IMR-90 (cell line): ENCODE measurements around the gene PLTP. TPM values are rescaled to one million over a fixed set of nuclear protein-coding genes. Genes with fewer than 3 reads are reported as not detected.

Experiments used
- ATAC-seq: fragments of 200-7000 bp; cut with Tn5 transposase; 2 replicates; pipeline ENCODE4 v1.9.1; 2020; ENCODE audit warnings: low read depth, mild to moderate bottlenecking, moderate library complexity
- BruUV-seq: library from RNA; stranded (reverse); fragments of 400-500 nt; replicated peaks from 2 replicates; lab custom pipeline; 2021; lab: Mats Ljungman, UMichigan
- CTCF ChIA-PET: fragments of 300-600 bp; formaldehyde crosslinking; extraction: SDS; loops from one replicate; lab custom pipeline; 2021; ENCODE audit warnings: antibody characterized with exemption; lab: Yijun Ruan, JAX
- POLR2A ChIA-PET: fragments of 300-600 bp; sonication (Branson Sonifier 250); formaldehyde crosslinking; loops from one replicate; lab custom pipeline; 2022; ENCODE audit warnings: antibody characterized with exemption; ENCODE audit not compliant: unreplicated experiment; lab: Charles Lee
- DNase-seq: peaks from one replicate; pipeline ENCODE4 v3.0.0; 2013
- H2AFZ ChIP-seq: replicated peaks from 2 replicates; pipeline ENCODE3; 2013; ENCODE audit warnings: low read length, mild to moderate bottlenecking; ENCODE audit not compliant: poor library complexity
- H2AK5ac ChIP-seq: 2 replicates; pipeline ENCODE4 v1.6.1; 2013; ENCODE audit warnings: low read depth, low read length, inconsistent platforms
- H2AK9ac ChIP-seq: replicated peaks from 2 replicates; pipeline ENCODE3; 2013; ENCODE audit warnings: mild to moderate bottlenecking, low read depth, low read length, moderate library complexity; ENCODE audit not compliant: poor library complexity
- H2BK120ac ChIP-seq: 2 replicates; pipeline ENCODE4 v1.6.1; 2013; ENCODE audit warnings: low read depth, low read length, inconsistent platforms
- H2BK15ac ChIP-seq: 3 replicates; pipeline ENCODE4 v1.6.1; 2013; ENCODE audit warnings: low read depth, low read length, inconsistent platforms
- H2BK20ac ChIP-seq: 2 replicates; pipeline ENCODE4 v1.6.1; 2013; ENCODE audit warnings: low read depth, mild to moderate bottlenecking, inconsistent platforms, low read length, moderate library complexity
- H2BK5ac ChIP-seq: 2 replicates; pipeline ENCODE4 v1.6.1; 2013; ENCODE audit warnings: mild to moderate bottlenecking, low read depth, low read length, inconsistent platforms; ENCODE audit not compliant: poor library complexity, severe bottlenecking
- H3K14ac ChIP-seq: replicated peaks from 2 replicates; pipeline ENCODE4 v1.6.1; 2013; ENCODE audit warnings: low read depth, low read length, inconsistent platforms
- H3K18ac ChIP-seq: 2 replicates; pipeline ENCODE4 v1.6.1; 2013; ENCODE audit warnings: low read depth, low read length, control low read depth
- H3K23ac ChIP-seq: 2 replicates; pipeline ENCODE4 v1.6.1; 2013; ENCODE audit warnings: low read depth, low read length, inconsistent platforms
- H3K27ac ChIP-seq: 2 replicates; pipeline ENCODE4 v1.5.1; 2013; ENCODE audit warnings: mild to moderate bottlenecking, control low read depth, low read length; ENCODE audit not compliant: insufficient read depth
- H3K27me3 ChIP-seq: 2 replicates; pipeline ENCODE4 v1.6.1; 2013; ENCODE audit warnings: low read length; ENCODE audit not compliant: control insufficient read depth, insufficient read depth
- H3K36me3 ChIP-seq: 2 replicates; pipeline ENCODE4 v1.6.1; 2013; ENCODE audit warnings: low read length, mixed read lengths; ENCODE audit not compliant: control insufficient read depth, insufficient read depth
- H3K4ac ChIP-seq: 2 replicates; pipeline ENCODE4 v1.6.1; 2013; ENCODE audit warnings: low read depth, low read length, inconsistent platforms
- H3K4me1 ChIP-seq: 2 replicates; pipeline ENCODE4 v1.6.1; 2013; ENCODE audit warnings: low read length, mixed read lengths; ENCODE audit not compliant: control insufficient read depth, insufficient read depth
- H3K4me2 ChIP-seq: 2 replicates; pipeline ENCODE4 v1.6.1; 2013; ENCODE audit warnings: low read depth, mild to moderate bottlenecking, control low read depth, low read length, moderate library complexity
- H3K4me3 ChIP-seq: 2 replicates; pipeline ENCODE4 v1.5.1; 2013; ENCODE audit warnings: low read depth, mild to moderate bottlenecking, control low read depth, low read length, moderate library complexity; ENCODE audit not compliant: insufficient read depth
- H3K56ac ChIP-seq: 2 replicates; pipeline ENCODE4 v1.6.1; 2013; ENCODE audit warnings: low read length, inconsistent platforms; ENCODE audit not compliant: insufficient read depth; ENCODE audit errors: extremely low read depth
- H3K79me1 ChIP-seq, 2 experiments: 2 replicates each; pipeline ENCODE4 v1.6.1; 2013; ENCODE audit warnings: low read length in 2 of 2, inconsistent platforms in 1 of 2, low read depth in 1 of 2
- H3K9ac ChIP-seq: 2 replicates; pipeline ENCODE4 v1.6.1; 2013; ENCODE audit warnings: low read depth, low read length, control low read depth
- H3K9me1 ChIP-seq: 2 replicates; pipeline ENCODE4 v1.6.1; 2013; ENCODE audit warnings: low read length, inconsistent platforms; ENCODE audit not compliant: insufficient read depth
- H3K9me3 ChIP-seq: 2 replicates; pipeline ENCODE4 v1.6.1; 2013; ENCODE audit warnings: low read length; ENCODE audit not compliant: control insufficient read depth, insufficient read depth
- H4K20me1 ChIP-seq: 2 replicates; pipeline ENCODE4 v1.6.1; 2013; ENCODE audit warnings: low read length, inconsistent platforms; ENCODE audit not compliant: insufficient read depth
- H4K5ac ChIP-seq: 2 replicates; pipeline ENCODE4 v1.6.1; 2013; ENCODE audit warnings: mild to moderate bottlenecking, low read depth, low read length, control low read depth
- H4K8ac ChIP-seq, 2 experiments: 2 replicates each; pipeline ENCODE4 v1.6.1; 2013; ENCODE audit warnings: low read depth in 2 of 2, low read length in 2 of 2, control low read depth in 1 of 2, inconsistent platforms in 1 of 2
- H4K91ac ChIP-seq: 2 replicates; pipeline ENCODE4 v1.6.1; 2013; ENCODE audit warnings: low read depth, low read length, inconsistent platforms; ENCODE audit not compliant: insufficient read depth
- BHLHE40 ChIP-seq: fragments of 150-350 bp; IDR thresholded peaks from 2 replicates; pipeline ENCODE4 v1.6.1; 2016; ENCODE audit warnings: mild to moderate bottlenecking, low read depth, low read length
- CEBPB ChIP-seq: IDR thresholded peaks from 2 replicates; pipeline ENCODE4 v1.6.1; 2012; ENCODE audit warnings: low read depth, low read length, improper control_type of control experiment
- CHD1 ChIP-seq: IDR thresholded peaks from 2 replicates; pipeline ENCODE4 v1.6.1; 2012; ENCODE audit warnings: low read depth, low read length, improper control_type of control experiment
- CTCF ChIP-seq: conservative IDR thresholded peaks from 2 replicates; pipeline ENCODE4 v1.5.1; 2012; ENCODE audit warnings: mild to moderate bottlenecking, low read depth, low read length, improper control_type of control experiment
- ELK1 ChIP-seq: fragments of 150-350 bp; IDR thresholded peaks from 2 replicates; pipeline ENCODE4 v1.6.1; 2016; ENCODE audit warnings: low read depth, mild to moderate bottlenecking, low read length, moderate library complexity, borderline replicate concordance
- FOS ChIP-seq: fragments of 150-350 bp; IDR thresholded peaks from 2 replicates; pipeline ENCODE4 v1.6.1; 2016; ENCODE audit warnings: low read depth, low read length
- MAFK ChIP-seq: IDR thresholded peaks from 2 replicates; pipeline ENCODE4 v1.6.1; 2012; ENCODE audit warnings: low read depth, low read length, improper control_type of control experiment
- MAZ ChIP-seq: IDR thresholded peaks from 2 replicates; pipeline ENCODE4 v1.6.1; 2012; ENCODE audit warnings: low read depth, mild to moderate bottlenecking, low read length, improper control_type of control experiment, moderate library complexity, borderline replicate concordance
- MXI1 ChIP-seq: IDR thresholded peaks from 2 replicates; pipeline ENCODE4 v1.6.1; 2012; ENCODE audit warnings: low read depth, mild to moderate bottlenecking, low read length, moderate library complexity, borderline replicate concordance
- NFE2L2 ChIP-seq: fragments of 150-350 bp; IDR thresholded peaks from 2 replicates; pipeline ENCODE4 v1.6.1; 2016; ENCODE audit warnings: low read depth, mild to moderate bottlenecking, low read length
- RAD21 ChIP-seq: IDR thresholded peaks from 2 replicates; pipeline ENCODE4 v1.6.1; 2012; ENCODE audit warnings: low read length, improper control_type of control experiment
- RCOR1 ChIP-seq: IDR thresholded peaks from 2 replicates; pipeline ENCODE4 v1.6.1; 2012; ENCODE audit warnings: mild to moderate bottlenecking, low read length, improper control_type of control experiment; ENCODE audit not compliant: insufficient replicate concordance
- SMC3 ChIP-seq: fragments of 150-350 bp; IDR thresholded peaks from 2 replicates; pipeline ENCODE4 v1.6.1; 2016; ENCODE audit warnings: low read depth, mild to moderate bottlenecking, antibody characterized with exemption, low read length, moderate library complexity
- USF2 ChIP-seq: fragments of 150-350 bp; IDR thresholded peaks from 2 replicates; pipeline ENCODE4 v1.6.1; 2017; ENCODE audit warnings: mild to moderate bottlenecking, antibody characterized with exemption, low read length, low read depth
- WGBS, 2 experiments: methylation state at CpG; one replicate each; pipeline versions ENCODE4 v1.1.5 to v1.1.7; 2013; ENCODE audit warnings: missing lambda C conversion rate in 2 of 2; ENCODE audit not compliant: insufficient read length in 1 of 2; ENCODE audit errors: extremely low coverage in 2 of 2; 5-methylcytosine and 5-hydroxymethylcytosine counted together
- dilution Hi-C: fragments of 300-500 bp; cut with HindIII; formaldehyde crosslinking; loops from one replicate; pipeline ENCODE4 v1.14.3; 2018; ENCODE audit warnings: low sequenced_read_pairs; ENCODE audit not compliant: unreplicated experiment
- in situ Hi-C: fragments of 300-500 bp; cut with MboI; formaldehyde crosslinking; loops from 3 replicates; pipeline ENCODE4 v1.14.3; 2019; ENCODE audit warnings: low sequenced_read_pairs, inconsistent platforms, mixed read lengths
- intact Hi-C: fragments of 100-400 bp; cut with micrococcal nuclease; formaldehyde crosslinking; loops from 2 replicates; pipeline ENCODE4 v1.10.0; 2022
- polyA plus RNA-seq, 3 experiments: library from polyadenylated mRNA; depleted of rRNA; stranded (reverse); fragments of >200 nt; gene quantifications; 2 replicates each; pipeline ENCODE4 v1.2.3, GENCODE V29; 2012; ENCODE audit warnings: low replicate concordance in 1 of 3
- total RNA-seq: library from RNA; depleted of rRNA; stranded (reverse); fragments of >200 nt; gene quantifications from 2 replicates; pipeline ENCODE4 v1.2.3, GENCODE V29; 2012

Gene PLTP
- total and polyA plus RNA-seq, 2 of the 4 experiments (the other 2 are of a cell fraction) = 5.4 to 55.8 TPM

GRCh38 chr20:45957021-45957941 lies 45.3 kb upstream of the PLTP start:
- no TSS peak for BruUV-seq
- Histone ChIP-seq H3K23ac (no peak overlapping the region), H4K91ac (no peak overlapping the region), H2AK5ac (no peak overlapping the region), H3K14ac (no peak overlapping the region), H3K4me3 (no peak overlapping the region), H3K4me1 (no peaks in the 10 kb centered on the region), H2AK9ac (no peak overlapping the region), H4K20me1 (no peaks in the 10 kb centered on the region), H3K27ac (no peak overlapping the region), H3K4me2 (no peak overlapping the region), H3K9me3 (no peaks in the 10 kb centered on the region), H2BK5ac (no peak overlapping the region), H3K9ac (no peak overlapping the region), H2AFZ (no peak overlapping the region), H2BK120ac (no peak overlapping the region), H3K9me1 (peaks cover 7% of the 10 kb centered on the region; the same call in 1 of the 2 replicates), H4K5ac (no peak overlapping the region), H4K8ac (no peak overlapping the region), H2BK15ac (no peak overlapping the region), H3K4ac (no peak overlapping the region), H3K79me1 (peaks cover 5% of the 10 kb centered on the region in 2 experiments; a peak in 2 of 4 replicates), H3K36me3 (peaks cover 67% of the 10 kb centered on the region), H3K27me3 (no peaks in the 10 kb centered on the region), H3K18ac (no peak overlapping the region), H2BK20ac (no peak overlapping the region), H3K56ac (no peak overlapping the region)
- no peak for ATAC-seq
- POLR2A ChIA-PET = interaction anchor here (0.5 kb wide), 1 partner anchor 22 kb away, joined by 7 read pairs; no protein-coding TSS in a partner anchor
- 78% methylated on average over 6 of the region's 19 CpGs; no CpG with 5 or more reads in 1 of the 2 experiments for WGBS, 2 experiments
- intact Hi-C loops = no loop called here
- CTCF ChIA-PET = no interaction called here
- no peak for DNase-seq
- in situ Hi-C loops = no loop called here
- dilution Hi-C loops = no loop called here
- TF ChIP-seq FOS (no peak), MXI1 (no peak), RAD21 (no peak), CTCF (no peak), CHD1 (no peak), BHLHE40 (no peak), MAZ (no peak), USF2 (no peak), CEBPB (no peak), RCOR1 (no peak), MAFK (no peak), NFE2L2 (no peak), ELK1 (no peak), SMC3 (no peak)
